ENCODE results near the gene KCNMA1.

DNA sequence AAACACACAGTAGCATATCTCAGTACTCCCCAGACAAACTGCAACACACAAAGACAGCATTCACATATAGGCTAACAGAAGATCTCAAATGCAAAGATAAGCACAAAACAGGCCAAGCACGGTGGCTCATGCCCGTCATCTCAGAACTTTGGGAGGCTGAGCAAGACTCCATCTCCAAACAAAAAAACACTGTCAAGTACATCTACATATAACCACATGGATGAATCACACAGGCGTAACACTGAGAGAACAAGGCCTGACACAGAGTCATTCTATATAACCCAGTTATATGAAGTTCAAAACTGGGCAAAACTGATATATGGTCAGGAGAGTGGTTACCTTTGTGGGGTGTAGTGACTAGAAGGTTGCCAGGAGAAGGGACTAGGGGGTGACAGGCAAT is 506.4 kb downstream of the KCNMA1 start:
- TF ChIP-seq, protein P1, sequence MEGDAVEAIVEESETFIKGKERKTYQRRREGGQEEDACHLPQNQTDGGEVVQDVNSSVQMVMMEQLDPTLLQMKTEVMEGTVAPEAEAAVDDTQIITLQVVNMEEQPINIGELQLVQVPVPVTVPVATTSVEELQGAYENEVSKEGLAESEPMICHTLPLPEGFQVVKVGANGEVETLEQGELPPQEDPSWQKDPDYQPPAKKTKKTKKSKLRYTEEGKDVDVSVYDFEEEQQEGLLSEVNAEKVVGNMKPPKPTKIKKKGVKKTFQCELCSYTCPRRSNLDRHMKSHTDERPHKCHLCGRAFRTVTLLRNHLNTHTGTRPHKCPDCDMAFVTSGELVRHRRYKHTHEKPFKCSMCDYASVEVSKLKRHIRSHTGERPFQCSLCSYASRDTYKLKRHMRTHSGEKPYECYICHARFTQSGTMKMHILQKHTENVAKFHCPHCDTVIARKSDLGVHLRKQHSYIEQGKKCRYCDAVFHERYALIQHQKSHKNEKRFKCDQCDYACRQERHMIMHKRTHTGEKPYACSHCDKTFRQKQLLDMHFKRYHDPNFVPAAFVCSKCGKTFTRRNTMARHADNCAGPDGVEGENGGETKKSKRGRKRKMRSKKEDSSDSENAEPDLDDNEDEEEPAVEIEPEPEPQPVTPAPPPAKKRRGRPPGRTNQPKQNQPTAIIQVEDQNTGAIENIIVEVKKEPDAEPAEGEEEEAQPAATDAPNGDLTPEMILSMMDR (IDR thresholded peaks at IDR 0.05) = no peak
- TF ChIP-seq POLR2A (IDR thresholded peaks at IDR 0.05) = no peak

Measured in vagina (tissue), 2 donors.